OCI-LY7 (cell line): Measurements from ENCODE around the gene RIMBP3C. TPM values are rescaled to one million over a fixed set of nuclear protein-coding genes. Genes with fewer than 3 reads are reported as not detected.

ENCODE experiments used
- BruUV-seq: library from RNA; stranded (reverse); fragments of 400-500 nt; replicated peaks from 2 replicates; lab custom pipeline; 2021; lab: Mats Ljungman, UMichigan
- CTCF ChIA-PET: fragments of 300-600 bp; sonication (Branson Sonifier 250); formaldehyde crosslinking; loops from one replicate; lab custom pipeline; 2022; ENCODE audit warnings: antibody characterized with exemption; ENCODE audit not compliant: unreplicated experiment; lab: Charles Lee
- POLR2A ChIA-PET: fragments of 300-600 bp; sonication (Branson Sonifier 250); formaldehyde crosslinking; loops from one replicate; lab custom pipeline; 2022; ENCODE audit warnings: antibody characterized with exemption; lab: Charles Lee
- DNase-seq: peaks from one replicate; pipeline ENCODE4 v3.0.0-alpha.2; 2015; ENCODE audit warnings: low spot score
- H2AFZ ChIP-seq: fragments of 200-600 bp; sonication (generic), shearing (Covaris generic); 2 replicates; pipeline ENCODE4 v1.6.1; 2014; ENCODE audit warnings: mild to moderate bottlenecking, antibody characterized with exemption, low read length, moderate library complexity
- H3K27ac ChIP-seq: fragments of 200-600 bp; sonication (generic); 2 replicates; pipeline ENCODE4 v1.5.1; 2014; ENCODE audit warnings: mixed run types, low read depth, mild to moderate bottlenecking, moderate library complexity, low read length, inconsistent platforms; ENCODE audit not compliant: poor library complexity, severe bottlenecking
- H3K36me3 ChIP-seq: fragments of 200-600 bp; sonication (generic); 2 replicates; pipeline ENCODE4 v1.6.1; 2014; ENCODE audit warnings: mild to moderate bottlenecking, antibody characterized with exemption, low read length, moderate library complexity, mixed read lengths; ENCODE audit not compliant: insufficient read depth
- H3K4me1 ChIP-seq: fragments of 200-600 bp; sonication (generic); 2 replicates; pipeline ENCODE4 v1.5.1; 2014; ENCODE audit warnings: mild to moderate bottlenecking, low read length; ENCODE audit not compliant: insufficient read depth, poor library complexity, severe bottlenecking
- H3K4me2 ChIP-seq: fragments of 200-600 bp; sonication (generic); 2 replicates; pipeline ENCODE4 v1.6.1; 2014; ENCODE audit warnings: mild to moderate bottlenecking, low read length
- H3K4me3 ChIP-seq: fragments of 200-600 bp; sonication (generic); 2 replicates; pipeline ENCODE4 v1.5.1; 2014; ENCODE audit warnings: mild to moderate bottlenecking, low read depth, low read length; ENCODE audit not compliant: poor library complexity, severe bottlenecking
- H3K79me2 ChIP-seq: fragments of 200-600 bp; sonication (generic); 2 replicates; pipeline ENCODE4 v1.6.1; 2016; ENCODE audit warnings: low read depth, mild to moderate bottlenecking, low read length, moderate library complexity, mixed read lengths; ENCODE audit not compliant: insufficient read depth
- H3K9me2 ChIP-seq: fragments of 200-600 bp; sonication (generic); 2 replicates; pipeline ENCODE4 v1.6.1; 2016; ENCODE audit warnings: mild to moderate bottlenecking, low read length, mixed read lengths; ENCODE audit not compliant: insufficient read depth
- H3K9me3 ChIP-seq: fragments of 200-600 bp; sonication (generic); 2 replicates; pipeline ENCODE4 v1.6.1; 2014; ENCODE audit warnings: mild to moderate bottlenecking, mixed run types, low read length, mixed read lengths
- H4K20me1 ChIP-seq: fragments of 200-600 bp; sonication (generic); 2 replicates; pipeline ENCODE4 v1.6.1; 2014; ENCODE audit warnings: mild to moderate bottlenecking, antibody characterized with exemption, low read length, moderate library complexity, mixed read lengths; ENCODE audit not compliant: insufficient read depth
- EZH2phosphoT487 ChIP-seq: fragments of 200-600 bp; sonication (generic); IDR thresholded peaks from 2 replicates; pipeline ENCODE4 v1.6.1; 2018; ENCODE audit warnings: low read depth, borderline replicate concordance, mild to moderate bottlenecking, mixed run types, antibody characterized with exemption, low read length, moderate library complexity, mixed read lengths
- intact Hi-C: fragments of 100-400 bp; cut with micrococcal nuclease; formaldehyde crosslinking; loops from one replicate; pipeline ENCODE4 v1.10.0; 2022; ENCODE audit not compliant: unreplicated experiment
- total RNA-seq, 2 experiments: library from RNA; depleted of rRNA in 1 of 2; stranded (reverse); fragments of >200 nt in 1 of 2; shearing (Covaris generic) in 1 of 2; gene quantifications; 2 replicates each; pipeline ENCODE4 v1.2.3, GENCODE V29; 2014 to 2022
- TF ChIP-seq, protein P1 (sequence below): fragments of 200-600 bp; sonication (generic); conservative IDR thresholded peaks from 2 replicates; pipeline ENCODE4 v1.5.1; 2014; ENCODE audit warnings: mild to moderate bottlenecking, antibody characterized with exemption, low read length, moderate library complexity, mixed read lengths

Gene RIMBP3C
- total RNA-seq, 2 experiments from 2014 or later, result 0.69 to 2.0 TPM

DNA sequence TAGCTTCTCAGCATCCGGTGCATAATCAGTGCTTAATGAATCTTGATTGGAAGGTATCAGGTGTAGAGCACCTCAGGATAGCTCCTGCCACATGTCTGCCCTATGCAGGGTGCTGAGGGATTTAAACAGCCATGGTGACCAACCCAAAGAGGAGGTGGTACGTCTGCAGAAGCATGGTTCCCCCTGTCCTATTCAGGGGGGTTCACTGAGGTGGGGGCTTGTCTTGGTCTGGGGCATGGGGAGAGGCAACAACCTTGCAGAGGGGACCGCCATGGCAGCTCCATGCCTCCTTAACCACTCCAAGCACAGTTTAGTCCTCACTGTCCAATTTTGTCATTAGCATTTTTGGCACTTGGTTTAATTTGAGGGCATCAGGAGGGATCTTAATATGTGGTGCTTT, 41.2 kb upstream of the RIMBP3C start:
- no peak overlapping the region for H3K27ac ChIP-seq
- TF ChIP-seq, protein P1, sequence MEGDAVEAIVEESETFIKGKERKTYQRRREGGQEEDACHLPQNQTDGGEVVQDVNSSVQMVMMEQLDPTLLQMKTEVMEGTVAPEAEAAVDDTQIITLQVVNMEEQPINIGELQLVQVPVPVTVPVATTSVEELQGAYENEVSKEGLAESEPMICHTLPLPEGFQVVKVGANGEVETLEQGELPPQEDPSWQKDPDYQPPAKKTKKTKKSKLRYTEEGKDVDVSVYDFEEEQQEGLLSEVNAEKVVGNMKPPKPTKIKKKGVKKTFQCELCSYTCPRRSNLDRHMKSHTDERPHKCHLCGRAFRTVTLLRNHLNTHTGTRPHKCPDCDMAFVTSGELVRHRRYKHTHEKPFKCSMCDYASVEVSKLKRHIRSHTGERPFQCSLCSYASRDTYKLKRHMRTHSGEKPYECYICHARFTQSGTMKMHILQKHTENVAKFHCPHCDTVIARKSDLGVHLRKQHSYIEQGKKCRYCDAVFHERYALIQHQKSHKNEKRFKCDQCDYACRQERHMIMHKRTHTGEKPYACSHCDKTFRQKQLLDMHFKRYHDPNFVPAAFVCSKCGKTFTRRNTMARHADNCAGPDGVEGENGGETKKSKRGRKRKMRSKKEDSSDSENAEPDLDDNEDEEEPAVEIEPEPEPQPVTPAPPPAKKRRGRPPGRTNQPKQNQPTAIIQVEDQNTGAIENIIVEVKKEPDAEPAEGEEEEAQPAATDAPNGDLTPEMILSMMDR, result no peak
- TF ChIP-seq EZH2phosphoT487, result no peak
- peaks cover 31% of the 10 kb centered on the region for H4K20me1 ChIP-seq
- H3K4me3 ChIP-seq, result no peak overlapping the region
- H3K4me1 ChIP-seq, result peaks cover 48% of the 10 kb centered on the region
- intact Hi-C loops, result no loop called here
- H3K9me3 ChIP-seq, result no peaks in the 10 kb centered on the region
- no peak overlapping the region for H3K4me2 ChIP-seq
- peaks cover 76% of the 10 kb centered on the region for H3K36me3 ChIP-seq
- H2AFZ ChIP-seq, result no peak overlapping the region
- no peak for DNase-seq
- no peaks in the 10 kb centered on the region for H3K9me2 ChIP-seq
- peaks cover 100% of the 10 kb centered on the region for H3K79me2 ChIP-seq
- CTCF ChIA-PET, result no interaction called here
- BruUV-seq, result no TSS peak
- POLR2A ChIA-PET, result no interaction called here

DNA sequence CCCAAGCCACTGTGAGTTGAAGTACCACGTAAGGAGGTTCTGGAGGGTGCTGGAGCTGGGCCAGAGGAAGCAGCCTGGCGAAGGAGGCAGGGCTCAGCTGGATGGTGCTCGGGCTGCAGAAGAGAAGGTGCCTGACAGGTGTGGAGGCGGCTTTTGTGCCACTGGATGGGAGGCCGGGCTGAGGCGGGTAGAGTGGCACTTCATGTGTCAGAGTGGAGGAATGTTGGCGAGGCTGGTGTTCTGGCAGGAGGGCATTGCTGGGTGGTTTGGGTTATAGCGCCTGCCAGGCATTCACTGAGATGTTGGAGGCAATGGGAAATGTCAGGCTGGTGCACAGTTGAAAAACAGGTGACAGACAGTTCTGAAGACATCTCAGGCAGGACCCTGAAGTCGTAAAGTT, 40.4 kb upstream of the RIMBP3C start:
- H3K27ac ChIP-seq, result peak overlapping the region; percentile 39
- no peaks in the 10 kb centered on the region for H3K9me3 ChIP-seq
- no TSS peak for BruUV-seq
- POLR2A ChIA-PET, result no interaction called here
- peak overlapping the region; percentile 65 for H3K4me2 ChIP-seq
- no peak overlapping the region for H2AFZ ChIP-seq
- intact Hi-C loops, result no loop called here
- peaks cover 70% of the 10 kb centered on the region for H3K36me3 ChIP-seq
- H3K79me2 ChIP-seq, result peaks cover 100% of the 10 kb centered on the region
- TF ChIP-seq EZH2phosphoT487, result no peak
- TF ChIP-seq, protein P1, result no peak
- DNase-seq, result no peak
- no peaks in the 10 kb centered on the region for H3K9me2 ChIP-seq
- peaks cover 31% of the 10 kb centered on the region for H4K20me1 ChIP-seq
- CTCF ChIA-PET, result no interaction called here
- H3K4me1 ChIP-seq, result peaks cover 55% of the 10 kb centered on the region
- no peak overlapping the region for H3K4me3 ChIP-seq

DNA sequence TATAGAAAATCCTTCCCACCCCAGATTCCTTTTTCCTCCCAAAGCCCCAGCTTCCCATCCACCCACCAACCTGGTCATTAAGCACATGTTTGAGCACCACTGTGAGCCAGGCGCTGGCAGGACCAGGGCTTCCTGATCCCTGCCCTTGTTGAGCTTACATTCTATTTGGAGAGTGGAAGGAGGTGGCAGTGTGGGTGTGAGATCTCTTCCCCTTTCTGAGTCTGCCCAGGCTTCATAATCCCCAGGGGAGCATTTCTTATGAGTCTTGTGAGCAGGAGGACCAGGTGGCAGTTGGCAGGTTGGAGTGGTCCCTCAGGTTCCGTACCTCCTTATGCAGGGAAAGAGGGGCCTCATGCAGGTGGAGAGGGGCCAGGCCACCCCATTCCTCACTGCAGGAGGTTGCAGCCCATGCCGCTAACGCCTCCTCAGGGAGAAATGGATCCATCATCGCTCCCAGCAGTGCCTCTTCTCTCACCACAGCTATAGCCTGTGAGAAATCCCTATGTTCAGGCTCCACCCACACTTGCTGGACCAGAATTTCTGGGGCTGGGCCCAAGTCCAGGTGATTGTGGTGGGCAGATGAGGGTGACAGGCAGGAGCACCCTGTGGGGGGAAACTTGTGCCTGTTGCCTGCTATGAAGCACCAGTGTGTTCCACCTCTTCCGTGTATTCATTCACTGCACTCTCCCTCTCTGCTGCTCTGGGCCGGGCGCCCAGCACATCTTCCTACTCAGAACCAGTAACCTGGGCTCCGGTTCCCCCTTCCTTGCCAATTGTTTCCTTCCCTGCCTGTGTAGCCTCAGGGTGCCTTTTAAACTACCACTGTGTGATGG, 39.8 kb upstream of the RIMBP3C start:
- peak; percentile 90 for DNase-seq
- Histone ChIP-seq H3K27ac (peak overlapping the region; percentile 39), H2AFZ (no peak overlapping the region), H3K9me3 (no peaks in the 10 kb centered on the region), H3K4me1 (peaks cover 59% of the 10 kb centered on the region), H4K20me1 (peaks cover 31% of the 10 kb centered on the region), H3K9me2 (no peaks in the 10 kb centered on the region), H3K4me3 (peak overlapping the region; percentile 25), H3K79me2 (peaks cover 100% of the 10 kb centered on the region), H3K36me3 (peaks cover 66% of the 10 kb centered on the region), H3K4me2 (peak overlapping the region; percentile 65)
- BruUV-seq, result no TSS peak
- intact Hi-C loops, result no loop called here
- ChIA-PET CTCF (no interaction called here), POLR2A (interaction anchor here (0.9 kb wide), 1 partner anchor 21 kb away, joined by 3 read pairs; no protein-coding TSS in a partner anchor)
- TF ChIP-seq EZH2phosphoT487, result no peak
- TF ChIP-seq, protein P1, result no peak
